Gastrocnemius medialis (tissue), 4 donors: Measurements from ENCODE around the gene RNF220. TPM values are rescaled to one million over a fixed set of nuclear protein-coding genes. Genes with fewer than 3 reads are reported as not detected.

Experiments used
- ATAC-seq, 2 donors: fragments of 150-250 bp; one replicate each; pipeline ENCODE4 v1.9.1; 2016
- DNase-seq, 2 donors: peaks; one replicate each; pipeline ENCODE4 v3.0.0-alpha.2; 2019
- H3K27ac ChIP-seq, 4 donors: fragments of 200-600 bp; sonication (generic); 1 replicate in 1 of 4; 2 replicates in 3 of 4; pipeline ENCODE4 v1.5.1; 2016 to 2018; ENCODE audit warnings: mild to moderate bottlenecking in 2 of 4, moderate library complexity in 1 of 4
- H3K27me3 ChIP-seq, 3 donors: fragments of 200-600 bp; sonication (generic) in 2 of 3; 1 replicate in 1 of 3; 2 replicates in 2 of 3; pipeline versions ENCODE4 v1.5.1 to v1.6.0; 2016 to 2019; ENCODE audit warnings: mild to moderate bottlenecking in 1 of 3, moderate library complexity in 1 of 3
- H3K36me3 ChIP-seq, 2 donors: fragments of 200-600 bp; sonication (generic) in 1 of 2; one replicate each; pipeline ENCODE4 v1.5.1; 2017 to 2018
- H3K4me1 ChIP-seq, 2 donors: fragments of 200-600 bp; sonication (generic) in 1 of 2; one replicate each; pipeline ENCODE4 v1.5.1; 2016 to 2017; ENCODE audit warnings: mild to moderate bottlenecking in 2 of 2
- H3K4me3 ChIP-seq, 4 donors: fragments of 200-600 bp; sonication (generic) in 3 of 4; 1 replicate in 1 of 4; 2 replicates in 3 of 4; pipeline ENCODE4 v1.5.1; 2016 to 2019; ENCODE audit warnings: mild to moderate bottlenecking in 2 of 4
- H3K9me3 ChIP-seq, 3 donors: fragments of 200-600 bp; sonication (generic) in 2 of 3; 1 replicate in 1 of 3; 2 replicates in 2 of 3; pipeline ENCODE4 v1.5.1; 2016 to 2019
- CTCF ChIP-seq, 5 experiments: fragments of 450-650 bp in 3 of 5; fragments of 200-600 bp in 2 of 5; sonication (generic) in 2 of 5; IDR thresholded peaks in 4 of 5; conservative IDR thresholded peaks in 1 of 5; 1 replicate in 4 of 5; 2 replicates in 1 of 5; pipeline ENCODE4 v1.5.1; 2016 to 2019; ENCODE audit warnings: antibody characterized with exemption in 5 of 5, mild to moderate bottlenecking in 3 of 5, moderate library complexity in 3 of 5
- POLR2A ChIP-seq, 2 donors: fragments of 450-650 bp; IDR thresholded peaks; one replicate each; pipeline ENCODE4 v1.6.1; 2017; ENCODE audit warnings: antibody characterized with exemption in 2 of 2, mild to moderate bottlenecking in 2 of 2, moderate library complexity in 2 of 2
- in situ Hi-C, 4 donors: fragments of 200-750 bp; cut with MboI; loops; one replicate each; pipeline versions ENCODE4 v1.15.0 to v1.8.0; 2017; ENCODE audit warnings: low sequenced_read_pairs in 4 of 4
- intact Hi-C: fragments of 100-400 bp; cut with DNase I; formaldehyde crosslinking; loops from one replicate; pipeline ENCODE4 v1.15.1; 2023; ENCODE audit warnings: low total_unique reads
- total RNA-seq, 4 donors: library from RNA; depleted of rRNA; stranded (reverse); fragments of >200 nt; gene quantifications; one replicate each; pipeline versions ENCODE4 v1.1.0 to v1.2.3, GENCODE V29; 2016

The RNF220 gene
- total RNA-seq, 4 donors from 2014 or later = 91.2 to 172 (median 128) TPM

DNA sequence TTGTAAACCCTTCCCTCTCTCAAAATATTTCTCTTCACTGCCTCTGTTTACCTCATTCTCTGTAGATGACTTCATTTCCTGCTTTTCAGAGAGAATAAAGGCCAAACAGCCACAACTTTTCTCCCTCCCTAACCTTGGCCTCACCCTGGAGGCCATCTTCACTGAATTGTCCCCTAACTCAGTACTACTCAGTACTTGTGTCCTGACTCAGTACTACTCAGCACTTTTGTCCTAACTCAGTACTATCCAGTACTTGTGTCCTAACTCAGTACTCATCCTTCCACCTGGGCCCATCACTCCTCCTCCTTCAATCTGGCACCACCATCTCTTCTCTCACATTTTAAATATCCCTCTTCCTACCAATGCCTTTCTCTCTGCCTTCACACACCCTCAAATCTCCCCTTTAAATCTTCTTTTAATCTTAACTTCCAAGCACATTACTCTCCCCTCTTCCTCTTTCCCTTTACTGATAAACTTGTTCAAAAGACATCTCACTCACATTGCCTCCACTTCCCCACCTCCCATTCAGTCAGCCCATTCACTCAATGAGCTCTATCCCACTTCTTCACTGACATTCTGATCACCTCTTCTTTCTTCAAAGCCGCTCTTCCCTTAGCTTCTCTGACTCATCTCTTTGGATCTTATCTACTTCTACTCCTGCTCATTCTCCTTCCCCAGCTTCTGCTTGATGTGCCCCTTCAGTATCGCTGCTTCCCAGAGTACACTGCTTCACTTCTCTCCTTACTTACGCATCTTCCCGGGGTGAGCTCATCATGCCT is 121.4 kb downstream of the RNF220 start:
- in situ Hi-C loops = no loop called here
- intact Hi-C loops = no loop called here
- Histone ChIP-seq H3K4me3 (no peak overlapping the region), H3K9me3 (no peaks in the 10 kb centered on the region), H3K27ac (no peak overlapping the region), H3K4me1 (no peaks in the 10 kb centered on the region), H3K36me3 (no peaks in the 10 kb centered on the region), H3K27me3 (peaks cover 4 to 11% (median 8%) of the 10 kb centered on the region in 3 donors)
- TF ChIP-seq POLR2A (IDR thresholded peaks at IDR 0.05) (no peak), CTCF (IDR thresholded peaks at IDR 0.05 in 4 of 5, conservative IDR thresholded peaks at IDR 0.05 in 1 of 5) (no peak)
- DNase-seq (no peak), ATAC-seq (no peak)

DNA sequence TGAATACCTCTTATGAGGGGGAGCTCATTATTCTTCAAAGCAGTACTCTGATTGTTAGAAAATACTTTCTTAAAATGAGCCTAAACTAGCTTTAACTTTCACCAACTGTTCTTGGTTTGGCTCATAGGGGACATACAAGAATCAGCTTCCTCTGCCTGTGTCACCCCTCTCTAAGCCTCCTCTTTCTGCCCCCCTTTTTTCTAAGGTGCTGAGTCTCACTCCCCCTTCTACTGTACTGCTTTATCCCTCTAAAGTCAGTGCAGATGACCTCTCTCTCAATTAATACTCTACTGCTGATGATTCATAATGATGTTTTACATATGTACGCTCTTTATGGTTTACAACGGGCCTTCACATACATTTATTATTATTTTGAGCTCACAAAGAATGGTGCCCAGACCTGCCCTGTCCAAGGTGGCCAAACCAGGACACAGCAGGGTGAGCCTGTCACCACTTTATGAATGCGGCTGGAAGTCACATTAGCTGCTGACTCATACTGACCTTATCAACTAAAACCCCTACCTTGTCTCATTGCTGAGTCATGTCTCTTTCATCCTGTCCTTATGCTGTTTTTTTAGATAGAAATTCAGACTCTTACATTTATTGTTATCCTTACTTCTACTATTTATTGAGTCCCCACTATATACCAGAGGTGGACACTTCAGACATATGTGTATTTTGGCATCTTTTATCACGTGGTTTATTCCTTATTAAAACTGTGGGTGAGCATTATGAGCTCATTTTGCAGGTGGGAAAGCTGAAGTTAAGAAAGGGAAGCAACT is 126.9 kb downstream of the RNF220 start:
- no peak for DNase-seq
- Histone ChIP-seq H3K9me3 (no peaks in the 10 kb centered on the region), H3K36me3 (no peaks in the 10 kb centered on the region), H3K27ac (no peak overlapping the region), H3K4me1 (no peaks in the 10 kb centered on the region), H3K4me3 (no peak overlapping the region), H3K27me3 (peaks cover 0 to 5% (median 2%) of the 10 kb centered on the region in 3 donors)
- intact Hi-C loops (no loop called here), in situ Hi-C loops (no loop called here)
- no peak for TF ChIP-seq POLR2A (IDR thresholded peaks at IDR 0.05)
- TF ChIP-seq CTCF (IDR thresholded peaks at IDR 0.05 in 4 of 5, conservative IDR thresholded peaks at IDR 0.05 in 1 of 5) = no peak
- no peak for ATAC-seq

- intact Hi-C loops (no loop called here), in situ Hi-C loops (no loop called here)
- DNase-seq = no peak
- H3K9me3 ChIP-seq = no peaks in the 10 kb centered on the region
- peaks cover 0 to 5% (median 0%) of the 10 kb centered on the region in 3 donors for H3K27me3 ChIP-seq
- ATAC-seq = no peak
- H3K27ac ChIP-seq = no peak overlapping the region
- no peaks in the 10 kb centered on the region for H3K4me1 ChIP-seq
- no peak for TF ChIP-seq CTCF (IDR thresholded peaks at IDR 0.05 in 4 of 5, conservative IDR thresholded peaks at IDR 0.05 in 1 of 5)
- TF ChIP-seq POLR2A (IDR thresholded peaks at IDR 0.05) = no peak
- H3K4me3 ChIP-seq = no peak overlapping the region
- H3K36me3 ChIP-seq = no peaks in the 10 kb centered on the region
Measured at GRCh38 chr1:44532567-44532944, 127.5 kb downstream of the RNF220 start.

DNA sequence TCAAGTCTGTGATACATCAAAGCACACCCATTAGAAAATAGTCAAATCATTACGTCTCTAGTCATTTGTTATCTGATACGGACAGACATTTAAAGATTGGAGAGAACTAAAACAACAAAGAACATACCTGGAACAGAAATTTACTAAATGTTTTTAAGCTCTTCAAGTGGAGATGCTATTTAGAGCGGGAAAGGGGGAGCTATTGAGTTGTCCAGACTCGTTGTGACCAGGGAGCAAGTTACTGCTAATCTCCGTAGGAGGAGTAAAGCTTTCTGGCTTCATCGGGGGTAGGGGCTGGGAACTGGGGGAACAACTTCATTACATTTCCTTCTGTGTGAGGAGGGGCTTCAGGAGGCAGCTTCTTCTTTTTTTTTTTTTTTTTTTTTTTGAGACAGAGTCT is 129.7 kb downstream of the RNF220 start:
- H3K27ac ChIP-seq = no peak overlapping the region
- peaks cover 0 to 5% (median 4%) of the 10 kb centered on the region in 3 donors for H3K27me3 ChIP-seq
- H3K4me3 ChIP-seq = no peak overlapping the region
- ATAC-seq = no peak
- no peak for DNase-seq
- no peak for TF ChIP-seq POLR2A (IDR thresholded peaks at IDR 0.05)
- TF ChIP-seq CTCF (IDR thresholded peaks at IDR 0.05 in 4 of 5, conservative IDR thresholded peaks at IDR 0.05 in 1 of 5) = no peak
- no peaks in the 10 kb centered on the region for H3K36me3 ChIP-seq
- in situ Hi-C loops = no loop called here
- no peaks in the 10 kb centered on the region for H3K9me3 ChIP-seq
- intact Hi-C loops = no loop called here
- H3K4me1 ChIP-seq = no peaks in the 10 kb centered on the region
